HG02642 (cell line): Measurements from ENCODE around the gene NASP.
A peak's percentile ranks its signal among the peaks of the same experiment; 100 is the strongest.
"Not testable (repeated sequence)": the region's sequence is repeated elsewhere in the genome, so short reads cannot be mapped to it uniquely, and the experiment has no call there.

Source experiments
- ATAC-seq: cut with Tn5 transposase; IDR thresholded peaks from one replicate; pipeline ENCODE4 v1.9.1; 2021; ENCODE audit warnings: mild to moderate bottlenecking; ENCODE audit not compliant: unreplicated experiment, poor library complexity

NASP gene

DNA sequence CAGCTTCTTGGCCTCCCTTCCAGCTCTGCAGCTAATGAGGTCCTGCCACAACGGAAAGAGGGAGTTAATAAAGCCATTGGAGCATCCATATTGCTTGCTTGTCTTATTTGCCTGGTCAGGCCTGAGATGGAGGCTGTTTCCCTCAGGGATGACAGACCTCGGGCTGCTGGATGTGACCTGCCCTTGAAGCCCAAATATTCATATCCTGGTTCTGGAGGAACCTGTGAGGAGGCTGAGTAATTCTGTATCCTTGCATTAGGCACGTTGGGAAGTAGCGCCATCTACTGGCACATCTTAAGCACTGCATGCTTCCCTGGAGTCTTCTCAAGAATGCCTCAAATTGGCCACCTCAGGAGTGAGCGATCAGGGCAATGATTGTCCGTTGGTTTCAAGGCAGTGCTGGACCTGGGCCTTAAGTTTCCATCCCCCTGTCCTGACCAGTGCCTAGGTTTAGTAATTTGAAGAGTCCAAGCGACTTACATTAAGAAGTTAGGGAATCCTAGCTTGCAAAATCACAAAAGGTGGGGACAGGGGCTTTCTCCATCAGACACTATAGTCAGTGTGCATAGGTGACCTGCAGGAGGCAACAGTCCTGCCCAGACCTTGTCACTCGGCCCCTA lies 13.8 kb upstream of the NASP start:
- ATAC-seq, result peak; percentile 64

DNA sequence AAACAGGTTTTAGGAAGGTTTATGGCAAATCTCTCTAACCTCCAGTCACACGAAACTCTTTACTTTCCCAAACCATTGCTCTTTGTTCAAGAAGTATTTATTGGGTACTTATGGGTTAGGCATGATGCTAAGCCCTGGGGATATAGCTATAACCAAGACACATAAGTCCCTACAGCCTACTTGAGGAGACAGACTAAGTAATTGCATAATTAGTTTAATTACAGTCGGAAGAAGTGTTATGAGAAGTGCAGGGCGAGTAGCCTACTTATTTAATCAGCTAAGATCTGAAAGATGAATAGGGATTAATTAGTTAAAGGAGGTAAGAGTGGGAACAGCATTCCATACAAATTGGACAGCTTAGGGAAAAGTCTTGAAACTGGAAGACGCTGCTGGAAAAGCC lies 13.2 kb upstream of the NASP start:
- no peak for ATAC-seq

DNA sequence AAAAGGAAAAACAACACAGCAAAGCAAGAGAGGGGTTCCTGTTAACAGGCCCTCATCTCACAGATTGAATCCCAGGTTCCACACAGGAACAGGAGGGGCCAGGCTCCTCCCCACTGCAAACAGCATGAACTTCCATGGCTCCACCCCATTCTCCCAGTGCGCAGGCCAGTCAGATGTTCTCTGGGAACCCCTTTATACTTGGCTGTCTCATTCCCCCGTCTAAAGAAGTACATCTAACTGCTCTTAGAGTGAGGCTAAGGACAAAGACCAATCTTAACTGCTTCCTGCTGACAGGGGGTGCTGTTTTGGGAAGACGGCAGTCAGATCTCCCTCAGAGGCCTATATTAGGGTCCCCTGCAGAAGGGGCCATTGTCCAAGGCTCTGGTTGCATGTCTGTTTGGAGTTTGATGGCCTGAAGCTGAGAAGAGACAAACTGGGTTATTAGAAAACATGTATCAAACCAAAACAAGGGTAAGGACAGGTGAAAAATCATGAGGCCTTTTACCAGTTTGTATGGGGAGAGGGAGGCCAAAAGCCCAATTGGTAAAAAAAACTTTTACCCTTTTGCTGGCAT lies 10.5 kb upstream of the NASP start:
- ATAC-seq, result no peak

DNA sequence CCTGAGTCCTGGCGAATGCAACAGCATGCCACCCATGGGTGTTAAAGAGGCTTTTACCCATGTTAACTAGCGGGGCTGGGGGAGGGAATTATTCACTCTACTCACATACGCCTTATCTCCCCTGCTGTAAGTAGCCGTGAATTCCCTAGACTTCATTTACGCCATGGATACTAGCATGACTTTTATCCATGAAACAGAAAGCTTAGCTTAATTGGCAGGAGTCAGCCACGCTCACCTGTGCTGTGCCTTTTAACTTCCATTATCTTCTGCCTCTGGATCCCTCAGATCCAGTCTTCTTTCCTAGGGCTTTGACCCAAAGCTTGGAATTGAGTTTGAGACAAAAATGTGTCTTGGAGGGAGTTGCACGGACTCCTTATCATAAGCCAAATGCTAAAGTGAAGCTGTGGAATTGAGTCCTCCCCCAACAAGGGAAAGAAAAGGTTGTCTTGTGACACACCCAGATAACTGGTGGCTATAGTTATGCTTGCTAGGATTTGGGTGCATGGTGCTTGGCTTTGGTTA lies 9.7 kb upstream of the NASP start:
- ATAC-seq, result no peak

DNA sequence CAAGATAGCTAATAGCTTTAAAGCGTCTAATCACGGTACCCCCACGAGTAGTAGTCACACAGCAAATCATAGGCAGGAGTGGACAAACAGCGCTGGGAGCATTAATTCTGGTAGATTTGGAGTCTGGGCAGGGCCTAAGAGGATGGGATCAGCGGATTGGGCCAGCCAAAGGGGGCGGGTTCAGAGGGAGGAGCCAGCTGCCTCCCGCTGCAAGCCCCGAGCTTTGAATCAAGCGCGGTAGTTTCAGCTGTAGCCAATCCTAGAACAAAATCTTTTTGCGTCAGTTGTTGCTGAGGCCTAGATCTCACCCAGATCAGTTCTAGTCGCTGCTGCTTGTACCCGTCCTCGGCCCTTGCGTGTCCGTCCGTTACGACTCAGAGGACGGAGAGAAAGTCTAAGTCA lies 576 bp upstream of the NASP start:
- peak; percentile 69 for ATAC-seq

DNA sequence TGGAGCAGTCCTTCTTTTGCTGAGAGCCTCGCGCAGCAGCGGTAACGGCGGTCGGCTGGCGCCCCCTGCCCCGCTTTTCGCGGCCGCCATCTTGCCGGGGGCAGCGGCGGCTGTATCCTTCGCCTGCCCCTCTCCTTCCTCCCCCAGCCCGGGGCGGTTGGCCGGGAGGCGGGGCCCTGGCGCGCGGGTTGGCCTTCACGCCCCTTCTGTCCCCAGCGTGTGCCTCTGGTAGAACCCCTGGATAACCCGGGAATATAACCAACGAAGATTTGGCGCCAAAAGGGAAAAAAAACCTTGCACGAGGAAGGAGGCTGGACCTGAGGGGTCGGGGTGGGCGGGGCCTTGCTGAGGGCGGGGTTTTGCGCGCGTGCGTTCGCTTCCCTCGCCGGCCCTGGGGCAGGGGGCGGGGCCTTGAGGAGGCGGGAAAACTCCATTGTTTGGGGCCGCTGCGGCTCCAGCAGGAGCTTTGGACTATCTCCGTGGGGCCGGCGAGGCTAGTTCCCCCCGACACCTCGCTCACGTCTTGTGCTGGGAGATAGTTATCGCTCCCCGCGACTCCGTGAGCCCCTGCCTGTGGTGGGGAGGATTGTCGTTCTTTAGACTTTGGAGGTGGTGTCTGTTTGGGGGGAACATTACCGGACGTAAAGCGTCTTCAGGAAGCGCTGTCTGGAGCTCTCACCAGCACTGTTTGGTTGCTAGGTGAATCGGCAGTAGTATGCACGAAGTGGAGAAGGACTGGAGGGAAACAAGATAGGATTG lies 689 bp downstream of the NASP start:
- ATAC-seq, result peak; percentile 34

DNA sequence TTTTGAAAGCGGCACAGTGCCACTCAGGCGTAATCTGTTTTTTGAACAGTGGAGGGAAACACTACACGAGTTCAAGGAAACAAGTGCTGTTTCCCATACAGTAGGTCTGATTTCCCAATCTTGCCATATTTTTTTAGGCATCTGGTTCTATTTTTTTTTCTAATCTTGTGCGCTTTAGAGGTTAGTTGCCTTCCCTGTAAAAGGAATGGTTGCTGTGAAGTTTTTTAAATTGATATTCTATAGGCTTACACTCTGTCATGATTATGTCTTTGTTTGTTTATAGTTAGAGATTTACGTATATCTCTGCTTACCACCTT lies 1.2 kb downstream of the NASP start:
- no peak for ATAC-seq

DNA sequence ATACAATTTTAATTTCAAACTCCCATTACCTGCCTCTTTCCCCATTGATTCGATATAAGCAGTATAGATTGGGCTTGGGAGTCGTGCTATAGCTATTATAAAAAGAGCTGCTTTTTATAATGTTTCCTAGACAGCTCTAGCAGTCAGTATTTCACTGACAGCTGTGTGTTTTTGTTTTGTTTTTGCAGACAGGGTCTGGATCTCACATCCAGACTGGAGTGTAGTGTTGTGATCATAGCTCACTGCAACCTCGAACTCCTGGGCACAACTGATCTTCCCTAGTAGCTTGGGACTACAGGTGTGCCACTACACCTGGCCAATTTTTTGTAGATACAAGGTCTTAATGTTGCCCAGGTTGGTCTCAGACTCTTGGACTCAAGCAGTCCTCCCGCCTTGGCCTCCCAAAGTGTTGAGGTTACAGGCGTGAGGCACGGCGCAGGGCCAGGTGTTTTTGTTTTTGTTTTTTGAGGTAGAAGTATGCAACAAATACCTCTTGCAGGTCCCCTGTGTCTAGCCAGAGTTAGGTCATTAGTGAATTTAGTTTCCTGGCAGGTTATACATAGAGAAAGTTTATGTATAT lies 1.7 kb downstream of the NASP start:
- no peak for ATAC-seq

DNA sequence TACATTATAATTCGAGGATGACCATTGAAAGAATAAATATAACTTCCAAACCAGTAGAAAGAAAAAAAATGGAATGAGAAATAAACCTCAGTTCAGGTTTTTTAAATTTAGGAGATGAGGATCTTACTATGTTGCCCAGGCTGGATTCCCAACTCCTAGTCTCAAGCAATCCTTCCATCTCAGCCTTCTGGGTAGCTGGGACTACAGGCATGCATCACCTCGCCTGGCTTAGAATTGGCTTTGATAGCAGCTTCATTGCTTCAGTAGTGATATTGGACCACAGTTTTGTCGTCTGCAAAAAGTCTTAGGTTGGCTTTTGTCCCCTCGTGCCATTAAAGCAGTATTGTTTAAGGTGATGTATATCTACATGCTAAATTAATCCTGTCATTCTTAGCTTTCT lies 2.9 kb downstream of the NASP start:
- ATAC-seq, result no peak

DNA sequence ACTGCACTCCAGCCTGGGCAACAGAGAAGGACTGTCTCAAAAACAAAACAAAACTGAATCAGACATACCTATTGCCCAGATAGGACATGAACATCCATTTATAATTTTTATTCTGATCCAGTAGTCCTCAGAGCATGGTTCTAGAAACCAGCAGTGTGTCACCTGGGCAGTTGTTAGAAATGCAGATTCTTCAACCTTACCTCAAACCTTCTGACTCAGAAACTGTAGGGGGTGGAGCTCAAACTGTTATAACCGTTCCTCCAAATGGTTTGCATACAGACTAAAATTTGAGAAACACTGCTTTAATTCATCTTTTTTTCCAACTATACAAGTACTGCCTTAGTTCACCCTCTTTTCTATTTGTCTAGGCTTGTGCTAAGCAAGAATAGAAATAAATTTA lies 6.0 kb downstream of the NASP start:
- ATAC-seq, result no peak

DNA sequence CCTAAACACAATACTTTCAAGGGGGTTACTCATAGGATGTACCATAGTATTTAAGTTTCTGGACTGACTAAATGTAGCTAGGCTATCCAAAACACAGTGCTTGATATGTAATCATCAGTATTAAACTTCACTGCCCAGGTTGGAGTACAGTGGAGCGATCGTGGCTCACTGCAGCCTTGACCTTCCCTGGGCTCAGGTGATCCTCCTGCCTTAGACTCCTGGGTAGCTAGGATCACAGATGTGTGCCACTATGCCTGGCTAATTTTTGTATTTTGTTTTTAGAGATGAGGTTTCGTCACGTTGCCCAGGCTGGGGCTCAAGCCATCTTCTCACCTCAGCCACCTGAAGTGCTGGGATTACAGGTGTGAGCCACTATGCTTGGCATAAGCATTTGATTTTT lies 10.6 kb downstream of the NASP start:
- ATAC-seq, result no peak

DNA sequence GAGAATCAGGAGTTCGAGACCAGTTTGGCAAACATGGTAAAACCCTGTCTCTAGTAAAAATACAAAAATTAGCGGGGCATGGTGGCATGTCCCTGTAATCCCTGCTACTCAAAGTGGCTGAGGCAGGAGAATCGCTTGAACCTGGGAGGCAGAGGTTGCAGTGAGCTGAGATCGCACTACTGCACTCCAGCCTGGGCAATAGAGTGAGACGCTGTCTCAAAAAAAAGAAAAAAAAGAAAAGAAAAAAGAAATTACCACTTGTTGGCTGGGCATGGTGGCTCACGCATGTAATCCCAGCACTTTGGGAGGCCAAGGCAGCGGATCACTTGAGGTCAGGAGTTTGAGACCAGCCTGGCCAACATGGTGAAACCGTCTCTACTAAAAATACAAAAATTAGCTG lies 12.9 kb downstream of the NASP start:
- not testable (repeated sequence) for ATAC-seq

DNA sequence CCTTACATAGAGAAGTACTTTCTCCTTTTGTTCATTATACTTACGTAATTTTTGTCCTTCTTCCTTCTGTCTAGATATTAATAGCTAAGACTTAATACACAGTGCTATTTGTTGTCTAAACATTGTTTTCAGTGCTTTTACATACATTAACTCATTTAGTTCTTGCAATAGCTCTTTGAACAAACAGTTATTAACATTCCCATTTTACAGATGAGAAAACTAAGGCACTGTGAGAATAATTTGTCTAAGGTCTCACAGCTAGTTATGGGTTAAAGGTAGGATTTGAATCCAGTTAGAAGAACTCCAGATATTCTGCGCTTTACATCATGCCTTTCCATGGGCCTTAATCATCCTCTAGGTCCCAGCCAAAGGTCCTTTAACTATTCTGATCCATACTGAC lies 20.4 kb downstream of the NASP start:
- no peak for ATAC-seq

DNA sequence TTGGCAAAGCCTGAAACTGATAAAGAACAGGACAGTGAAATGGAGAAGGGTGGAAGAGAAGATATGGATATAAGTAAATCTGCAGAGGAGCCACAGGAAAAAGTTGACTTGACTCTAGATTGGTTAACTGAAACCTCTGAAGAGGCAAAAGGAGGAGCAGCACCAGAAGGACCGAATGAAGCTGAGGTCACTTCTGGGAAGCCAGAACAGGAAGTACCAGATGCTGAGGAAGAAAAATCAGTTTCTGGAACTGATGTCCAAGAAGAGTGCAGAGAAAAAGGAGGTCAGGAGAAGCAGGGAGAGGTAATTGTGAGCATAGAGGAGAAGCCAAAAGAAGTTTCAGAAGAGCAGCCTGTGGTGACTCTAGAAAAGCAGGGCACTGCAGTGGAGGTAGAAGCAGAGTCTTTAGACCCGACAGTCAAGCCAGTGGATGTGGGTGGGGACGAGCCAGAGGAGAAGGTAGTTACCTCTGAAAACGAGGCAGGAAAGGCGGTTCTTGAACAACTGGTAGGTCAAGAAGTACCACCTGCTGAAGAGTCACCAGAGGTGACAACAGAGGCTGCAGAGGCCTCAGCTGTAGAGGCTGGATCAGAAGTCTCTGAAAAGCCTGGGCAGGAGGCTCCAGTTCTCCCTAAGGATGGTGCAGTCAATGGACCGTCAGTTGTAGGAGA lies 23.7 kb downstream of the NASP start:
- no peak for ATAC-seq

DNA sequence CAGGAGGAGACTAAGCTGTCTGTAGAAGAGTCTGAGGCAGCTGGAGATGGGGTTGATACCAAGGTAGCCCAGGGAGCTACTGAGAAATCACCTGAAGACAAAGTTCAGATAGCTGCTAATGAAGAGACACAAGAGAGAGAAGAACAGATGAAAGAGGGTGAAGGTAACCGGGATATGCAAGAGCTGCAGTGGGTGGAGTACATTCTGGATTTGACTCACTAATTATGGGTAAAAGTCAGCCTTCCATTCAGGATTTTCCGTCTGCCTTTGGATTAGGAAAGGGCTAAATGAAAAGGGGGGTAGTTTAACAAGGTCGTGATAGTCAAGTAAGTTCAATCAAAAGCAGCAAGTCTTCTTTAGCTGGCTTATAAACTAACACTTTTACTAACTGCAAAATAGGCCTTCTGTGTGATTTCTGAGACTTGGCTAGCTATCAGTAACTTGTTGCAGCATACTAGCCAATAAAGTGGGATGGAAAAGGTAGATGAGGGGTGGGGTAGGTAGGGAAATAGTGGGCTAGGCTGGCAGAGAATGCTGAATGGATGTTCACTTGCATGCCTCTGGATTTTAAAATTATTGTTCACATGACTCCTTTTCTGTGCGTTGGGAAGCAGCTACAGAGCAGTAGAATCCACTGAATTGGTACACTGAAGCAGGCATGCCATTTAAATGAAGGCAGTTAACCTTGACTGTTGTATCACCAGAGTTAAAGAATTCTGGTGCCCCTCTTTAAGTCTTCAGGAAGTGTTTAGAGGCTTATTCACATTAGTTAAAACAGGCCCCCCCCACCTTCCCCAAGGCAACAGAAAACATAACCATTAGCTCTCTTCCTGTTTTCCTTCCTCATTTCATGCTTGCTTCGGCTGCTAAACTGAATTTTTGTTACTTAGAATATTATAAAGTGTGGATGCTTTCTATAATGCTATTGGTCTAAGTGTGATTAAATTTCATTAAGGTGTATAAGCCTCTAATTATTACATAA lies 24.6 kb downstream of the NASP start:
- no peak for ATAC-seq

DNA sequence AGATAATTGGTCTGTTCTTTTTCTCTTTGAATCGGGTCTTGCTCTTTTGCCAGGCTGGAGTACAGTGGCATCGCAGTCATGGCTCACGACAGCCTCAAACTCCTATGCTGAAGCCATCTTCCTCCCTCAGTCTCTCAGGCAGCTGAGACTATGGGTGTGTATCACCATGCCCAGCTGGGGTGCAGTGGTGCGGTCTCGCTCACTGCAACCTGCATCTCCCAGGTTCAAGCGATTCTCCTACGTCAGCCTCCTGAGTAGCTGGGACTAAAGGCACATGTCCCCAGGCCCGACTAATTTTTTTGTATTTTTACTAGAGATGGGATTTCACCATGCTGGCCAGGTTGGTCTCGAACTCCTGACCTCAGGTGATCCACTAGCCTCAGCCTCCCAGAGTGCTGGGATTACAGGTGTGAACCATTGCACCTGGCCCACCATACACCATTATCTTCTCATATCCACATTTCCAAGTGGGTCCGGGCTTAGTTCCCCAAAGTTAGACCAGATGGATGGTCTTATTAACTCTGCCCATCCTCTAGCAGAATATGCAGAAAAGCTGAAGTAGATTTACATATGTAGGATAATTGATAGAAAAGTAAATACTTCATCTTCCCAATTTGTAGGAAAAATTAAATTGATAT lies 26.9 kb downstream of the NASP start:
- no peak for ATAC-seq

DNA sequence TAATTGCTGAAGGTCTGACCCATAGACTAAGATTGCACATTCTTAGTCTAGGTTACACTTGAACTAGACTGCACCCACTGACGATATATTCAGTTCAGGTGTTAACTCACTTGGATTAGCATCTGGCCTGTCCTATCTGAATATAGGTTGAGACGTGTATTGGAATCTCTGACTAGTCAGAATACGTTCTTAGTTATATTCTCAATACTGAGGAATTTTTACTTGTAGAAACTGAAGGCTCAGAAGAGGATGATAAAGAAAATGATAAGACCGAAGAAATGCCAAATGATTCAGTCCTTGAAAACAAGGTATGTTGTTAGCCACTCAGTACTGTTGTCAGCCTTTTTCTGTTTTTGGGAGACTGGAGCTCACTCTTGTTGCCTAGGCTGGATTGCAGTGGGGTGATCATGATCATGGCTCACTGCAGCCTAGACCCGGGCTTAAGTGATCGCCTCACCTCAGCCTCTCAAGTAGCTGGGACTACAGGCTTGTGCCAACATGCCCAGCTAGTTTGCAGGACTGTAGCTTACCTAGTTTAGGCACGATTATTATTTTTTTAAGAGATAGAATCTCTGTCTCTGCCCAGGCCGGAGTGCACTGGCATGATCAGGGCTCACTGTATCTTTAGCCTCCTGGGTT lies 29.2 kb downstream of the NASP start:
- no peak for ATAC-seq

DNA sequence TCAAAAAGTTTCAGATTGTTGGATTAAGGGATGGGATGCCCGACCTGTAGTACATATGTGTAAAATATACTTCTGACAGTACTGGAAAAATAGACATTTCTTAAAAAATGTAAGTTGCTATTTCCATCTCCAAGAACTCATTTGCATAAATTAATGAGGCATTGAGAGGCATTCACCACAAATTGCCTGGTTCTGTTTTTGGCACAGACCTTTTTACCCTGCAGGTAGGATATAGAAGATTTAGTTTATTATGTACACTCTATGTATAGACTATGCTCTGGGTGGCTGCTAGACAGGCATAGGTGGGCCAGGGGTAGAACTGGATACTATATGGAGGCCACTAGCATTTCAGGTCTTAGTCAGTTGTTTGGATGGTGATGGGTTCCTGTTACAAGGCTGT lies 32.0 kb downstream of the NASP start:
- no peak for ATAC-seq

DNA sequence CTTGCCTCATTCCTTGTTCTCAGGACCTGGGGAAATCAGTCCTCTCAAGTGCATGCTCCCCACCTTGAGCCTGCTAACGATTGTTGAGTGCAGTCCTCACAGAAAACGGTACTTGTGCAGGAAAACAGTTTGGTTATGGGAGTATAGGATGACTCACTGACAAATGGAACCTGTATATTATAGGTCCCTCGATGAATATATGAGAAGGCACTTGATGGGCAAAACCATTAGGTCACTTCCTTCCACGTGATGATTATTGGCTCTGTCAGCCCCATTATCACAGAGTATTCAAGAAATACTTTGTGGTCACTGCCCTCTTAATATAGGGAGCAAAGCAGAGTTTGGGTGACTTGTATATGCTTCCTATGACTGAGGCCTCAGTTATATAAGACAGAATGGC lies 33.8 kb downstream of the NASP start:
- ATAC-seq, result no peak
